ENCODE measurements around the gene CXCL5. TPM values are rescaled to one million over a fixed set of nuclear protein-coding genes. Genes with fewer than 3 reads are reported as not detected.

The CXCL5 gene
- total and polyA plus RNA-seq, 2 of the 13 experiments (the other 11 are each of a cell fraction or from before 2014, with no cell fraction given), result not detected

GRCh38 chr4:74015126-74015780 lies 16.8 kb upstream of the CXCL5 start (continued):
- TF ChIP-seq PHF8 (CRISPR knock-in tag; IDR thresholded peaks at IDR 0.05) (no peak), NCOA2 (CRISPR knock-in tag; IDR thresholded peaks at IDR 0.05) (no peak), SOX6 (IDR thresholded peaks at IDR 0.05) (no peak), SOX6 (CRISPR knock-in tag; IDR thresholded peaks at IDR 0.05) (no peak), RBAK (CRISPR knock-in tag; IDR thresholded peaks at IDR 0.05) (no peak), BRCA1 (CRISPR knock-in tag; IDR thresholded peaks at IDR 0.05) (no peak), ZNF768 (CRISPR knock-in tag; IDR thresholded peaks at IDR 0.05) (no peak), TBX3 (IDR thresholded peaks at IDR 0.05; ENCODE audit: borderline replicate concordance) (no peak), ZBTB8A (CRISPR knock-in tag; IDR thresholded peaks at IDR 0.05; ENCODE audit: borderline replicate concordance, low read depth) (no peak)

- no peaks in the 10 kb centered on the region for H3K9me3 ChIP-seq (ENCODE audit: low read length)
- H4K20me1 ChIP-seq (ENCODE audit: insufficient read depth, low read length), result no peaks in the 10 kb centered on the region
- intact Hi-C loops (cut with micrococcal nuclease; ENCODE audit: unreplicated experiment) (no loop called here), in situ Hi-C loops (cut with HindIII; ENCODE audit: extremely low pct_ligation_motif_present, low pct_unique_long_range_greater_than_20kb) (no loop called here)
- POLR2A ChIA-PET, result no interaction called here
- no peaks in the 10 kb centered on the region for H3K4me1 ChIP-seq (ENCODE audit: insufficient read depth, low read length)
- no peak overlapping the region for H3K27ac ChIP-seq (ENCODE audit: extremely low read length, insufficient read depth, low read length)
- DNase-seq (ENCODE audit: low spot score) (no peak), ATAC-seq (no peak), FAIRE-seq (no peak)
- H3K9ac ChIP-seq (ENCODE audit: insufficient read depth, low read depth, low read length), result no peak overlapping the region
- CTCF ChIA-PET (ENCODE audit: low intra/inter-chr PET ratio, low total read pairs), result no interaction called here
- BruUV-seq (replicated peaks), result no TSS peak
- 0% methylated on average over 1 of the region's 1 CpG for WGBS (ENCODE audit: low lambda C conversion rate)
- H3K27me3 ChIP-seq (ENCODE audit: control insufficient read depth in 1 of 2, insufficient read depth in 2 of 2, low read length in 2 of 2), result no peaks in the 10 kb centered on the region
- no peaks in the 10 kb centered on the region for H3K79me2 ChIP-seq (ENCODE audit: insufficient read depth, low read length)
- H3K4me2 ChIP-seq (ENCODE audit: low read depth, low read length), result no peak overlapping the region
- no peak overlapping the region for H2AFZ ChIP-seq (ENCODE audit: low read length)
- H3K36me3 ChIP-seq (replicated peaks in 1 of 2; ENCODE audit: control insufficient read depth in 1 of 2, insufficient read depth in 2 of 2, low read length in 2 of 2), result no peaks in the 10 kb centered on the region
- H3K4me3 ChIP-seq (replicated peaks in 1 of 3; ENCODE audit: insufficient read depth in 1 of 3, low read depth in 2 of 3, low read length in 3 of 3), result no peak overlapping the region
- no peak for TF ChIP-seq ZNF687 (CRISPR knock-in tag; IDR thresholded peaks at IDR 0.05)
- peak in 1 of 2 experiments; percentile 84; a peak in 3 of 4 replicates for TF ChIP-seq REST (IDR thresholded peaks at IDR 0.05; ENCODE audit: borderline replicate concordance in 1 of 2, low read depth in 1 of 2, low read length in 2 of 2)
- no peak for TF ChIP-seq JDP2 (CRISPR knock-in tag; IDR thresholded peaks at IDR 0.05; ENCODE audit: borderline replicate concordance)
- no peak for TF ChIP-seq ZNF251 (CRISPR knock-in tag; IDR thresholded peaks at IDR 0.05)
- no peak for TF ChIP-seq RBM22 (optimal IDR thresholded peaks at IDR 0.05; ENCODE audit: low read length)
- peak; percentile 55; the same call in 1 of the 2 replicates for TF ChIP-seq MIER2 (CRISPR knock-in tag; IDR thresholded peaks at IDR 0.05)
- no peak for TF ChIP-seq NR2F2 (IDR thresholded peaks at IDR 0.05; ENCODE audit: borderline replicate concordance, low read depth)
- no peak for TF ChIP-seq CHD2 (IDR thresholded peaks at IDR 0.05; ENCODE audit: low read depth, low read length)
- no peak for TF ChIP-seq CC2D1A (CRISPR knock-in tag; IDR thresholded peaks at IDR 0.05)
These were observed 15.9 kb upstream of the CXCL5 start for GRCh38 chr4:74014332-74014731.
